VCaP (cell line): ENCODE data around the gene GKN1.

ENCODE experiments used
- H3K27ac ChIP-seq: fragments of 450-650 bp; 2 replicates; pipeline ENCODE4 v1.5.1; 2017
- TF ChIP-seq, protein P1 (sequence below): fragments of 450-650 bp; conservative IDR thresholded peaks from 2 replicates; pipeline ENCODE4 v1.5.1; 2017; ENCODE audit warnings: mild to moderate bottlenecking, moderate library complexity

Gene GKN1

DNA sequence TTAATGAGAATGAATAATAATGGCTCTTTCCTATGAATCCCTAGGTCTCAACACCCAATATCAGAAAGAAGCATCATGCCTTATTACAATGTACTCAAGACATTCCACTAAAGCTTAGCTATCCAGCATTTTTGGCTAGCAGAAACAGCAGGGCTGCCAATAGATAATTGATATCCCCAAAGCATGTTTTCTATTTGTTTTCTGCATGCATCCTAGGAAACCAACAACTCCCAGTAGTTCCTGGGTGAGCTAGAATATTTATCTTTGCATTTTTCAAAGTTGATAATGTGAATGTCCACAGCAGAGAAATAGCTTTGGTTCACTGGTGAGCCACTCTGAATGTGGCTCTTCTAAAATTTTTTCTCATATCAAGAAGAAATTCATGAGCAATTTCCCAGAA lies 32.7 kb downstream of the GKN1 start:
- TF ChIP-seq, protein P1, sequence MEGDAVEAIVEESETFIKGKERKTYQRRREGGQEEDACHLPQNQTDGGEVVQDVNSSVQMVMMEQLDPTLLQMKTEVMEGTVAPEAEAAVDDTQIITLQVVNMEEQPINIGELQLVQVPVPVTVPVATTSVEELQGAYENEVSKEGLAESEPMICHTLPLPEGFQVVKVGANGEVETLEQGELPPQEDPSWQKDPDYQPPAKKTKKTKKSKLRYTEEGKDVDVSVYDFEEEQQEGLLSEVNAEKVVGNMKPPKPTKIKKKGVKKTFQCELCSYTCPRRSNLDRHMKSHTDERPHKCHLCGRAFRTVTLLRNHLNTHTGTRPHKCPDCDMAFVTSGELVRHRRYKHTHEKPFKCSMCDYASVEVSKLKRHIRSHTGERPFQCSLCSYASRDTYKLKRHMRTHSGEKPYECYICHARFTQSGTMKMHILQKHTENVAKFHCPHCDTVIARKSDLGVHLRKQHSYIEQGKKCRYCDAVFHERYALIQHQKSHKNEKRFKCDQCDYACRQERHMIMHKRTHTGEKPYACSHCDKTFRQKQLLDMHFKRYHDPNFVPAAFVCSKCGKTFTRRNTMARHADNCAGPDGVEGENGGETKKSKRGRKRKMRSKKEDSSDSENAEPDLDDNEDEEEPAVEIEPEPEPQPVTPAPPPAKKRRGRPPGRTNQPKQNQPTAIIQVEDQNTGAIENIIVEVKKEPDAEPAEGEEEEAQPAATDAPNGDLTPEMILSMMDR, result no peak
- H3K27ac ChIP-seq, result peak overlapping the region; percentile 13; the same call in 1 of the 2 replicates

DNA sequence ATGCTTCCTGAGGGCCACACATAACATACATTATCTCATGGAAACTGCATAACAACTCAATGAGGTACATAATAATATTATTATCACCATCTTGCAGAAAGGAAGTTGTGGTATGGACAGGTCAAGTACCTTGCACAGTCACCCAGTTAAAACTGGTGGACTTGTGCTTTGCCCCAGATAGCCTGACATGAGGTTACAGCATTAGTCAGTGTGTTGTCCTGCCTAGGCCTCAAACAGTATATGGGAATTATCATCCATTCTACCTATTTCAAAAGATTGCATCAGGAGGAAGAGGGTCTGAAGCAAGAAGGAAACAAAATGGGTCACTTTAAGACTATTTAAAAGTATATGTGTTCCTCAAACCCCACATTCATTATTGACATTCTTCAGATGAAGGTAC lies 33.2 kb downstream of the GKN1 start:
- TF ChIP-seq, protein P1, result no peak

DNA sequence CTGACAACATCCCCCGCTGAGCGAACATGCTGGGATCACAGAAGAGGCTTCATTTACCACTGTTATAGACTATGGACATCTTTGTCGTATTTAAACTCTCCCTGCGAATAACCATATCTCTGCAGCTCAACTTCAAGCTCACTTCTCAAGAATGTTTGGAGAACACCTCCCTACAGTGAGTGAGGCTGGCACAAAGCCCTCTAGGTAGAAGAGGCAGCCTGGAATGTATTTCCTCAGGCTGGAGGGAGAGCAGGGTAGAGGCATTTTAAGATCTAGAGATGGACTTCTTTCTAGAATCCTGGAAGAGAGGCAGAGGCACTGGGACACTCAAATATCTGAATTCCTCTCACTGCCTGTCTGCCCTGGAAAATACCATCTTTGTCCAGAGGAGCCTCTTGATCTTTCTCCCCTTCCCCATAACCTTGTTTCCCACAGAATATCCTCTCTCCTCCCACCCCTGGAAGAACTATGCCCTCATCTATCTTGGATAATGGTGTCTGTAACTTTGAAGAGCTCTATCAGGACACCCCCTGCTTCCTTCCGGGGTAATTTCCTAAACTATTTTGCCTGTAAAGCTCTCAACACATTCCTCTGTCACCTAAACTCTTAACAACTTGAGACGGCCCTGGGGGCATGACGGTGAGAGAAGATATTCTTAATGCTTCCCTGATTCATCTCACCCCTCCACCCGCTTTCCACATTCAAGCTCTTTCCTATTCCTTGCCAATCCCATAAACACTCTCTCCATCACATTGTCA lies 36.2 kb downstream of the GKN1 start:
- H3K27ac ChIP-seq, result no peak overlapping the region
- TF ChIP-seq, protein P1, result no peak

More for the DNA sequence above, 33.2 kb downstream of the GKN1 start:
- H3K27ac ChIP-seq, result peak overlapping the region; percentile 13; the same call in 1 of the 2 replicates

DNA sequence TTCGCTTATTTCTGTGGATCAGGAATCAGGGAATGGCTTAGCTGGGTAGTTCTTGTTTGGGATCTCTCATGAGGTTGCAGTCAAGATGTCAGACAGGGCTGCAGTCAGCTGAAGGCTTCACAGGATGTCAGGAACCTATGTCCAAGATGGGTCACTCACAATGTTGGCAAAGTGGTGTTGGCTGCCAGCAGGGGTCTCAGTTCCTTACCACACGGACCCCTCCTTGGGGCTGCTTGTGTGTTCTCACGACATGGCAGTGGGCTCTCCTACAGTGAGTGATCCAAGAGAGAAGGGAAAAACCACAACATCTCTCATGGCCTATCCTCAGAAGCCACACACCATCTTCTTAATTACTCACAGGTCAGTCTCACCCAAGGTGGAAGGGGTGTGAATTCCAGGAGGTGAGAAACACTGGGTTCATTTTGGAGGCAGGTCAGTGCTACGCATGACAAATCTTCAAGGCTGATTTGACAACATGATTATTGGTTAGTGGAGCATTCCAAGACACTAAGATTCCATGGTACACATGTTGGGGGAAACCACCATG lies 37.2 kb downstream of the GKN1 start:
- H3K27ac ChIP-seq, result no peak overlapping the region
- TF ChIP-seq, protein P1, result no peak

DNA sequence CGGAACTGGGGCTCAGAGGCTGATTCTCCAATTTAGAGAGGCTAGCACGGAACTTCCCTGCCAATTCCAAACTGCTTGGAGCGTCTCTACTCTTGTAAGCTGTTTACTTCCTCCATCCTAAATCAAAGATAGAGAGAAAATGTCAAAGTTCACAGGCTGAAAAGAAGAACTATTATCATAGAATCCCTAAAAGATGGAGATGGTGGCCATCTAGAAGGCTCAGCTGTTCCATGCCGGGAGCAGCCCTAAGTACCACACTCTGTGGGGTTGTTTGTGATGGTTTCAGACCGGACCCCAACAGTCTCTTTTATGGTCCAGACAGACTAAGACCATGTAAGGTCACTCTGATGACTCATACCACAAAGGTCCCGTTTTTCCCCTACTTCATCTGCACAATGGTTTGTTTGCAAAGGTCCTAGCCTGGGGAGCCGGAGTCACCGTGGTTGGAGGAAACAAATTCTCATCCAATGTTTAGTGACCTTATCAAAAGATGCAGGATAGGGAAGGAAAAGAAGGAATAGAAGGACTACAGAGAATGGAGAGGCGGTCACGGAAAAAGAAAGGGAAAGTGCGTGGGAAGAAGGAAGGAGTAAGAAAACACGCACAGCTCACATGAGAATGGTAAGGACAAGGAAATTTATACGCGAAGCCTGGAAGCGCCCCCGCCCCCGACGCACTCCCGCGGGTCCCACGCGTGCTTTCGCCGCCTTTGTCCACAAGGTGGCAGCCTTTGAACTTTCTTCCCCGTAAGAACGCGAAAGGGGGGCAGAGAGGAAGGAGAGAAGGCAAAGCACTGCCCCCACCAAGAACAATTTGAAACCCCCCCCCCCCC lies 38.1 kb downstream of the GKN1 start:
- peak overlapping the region; percentile 78 for H3K27ac ChIP-seq
- TF ChIP-seq, protein P1, result peak; percentile 87

DNA sequence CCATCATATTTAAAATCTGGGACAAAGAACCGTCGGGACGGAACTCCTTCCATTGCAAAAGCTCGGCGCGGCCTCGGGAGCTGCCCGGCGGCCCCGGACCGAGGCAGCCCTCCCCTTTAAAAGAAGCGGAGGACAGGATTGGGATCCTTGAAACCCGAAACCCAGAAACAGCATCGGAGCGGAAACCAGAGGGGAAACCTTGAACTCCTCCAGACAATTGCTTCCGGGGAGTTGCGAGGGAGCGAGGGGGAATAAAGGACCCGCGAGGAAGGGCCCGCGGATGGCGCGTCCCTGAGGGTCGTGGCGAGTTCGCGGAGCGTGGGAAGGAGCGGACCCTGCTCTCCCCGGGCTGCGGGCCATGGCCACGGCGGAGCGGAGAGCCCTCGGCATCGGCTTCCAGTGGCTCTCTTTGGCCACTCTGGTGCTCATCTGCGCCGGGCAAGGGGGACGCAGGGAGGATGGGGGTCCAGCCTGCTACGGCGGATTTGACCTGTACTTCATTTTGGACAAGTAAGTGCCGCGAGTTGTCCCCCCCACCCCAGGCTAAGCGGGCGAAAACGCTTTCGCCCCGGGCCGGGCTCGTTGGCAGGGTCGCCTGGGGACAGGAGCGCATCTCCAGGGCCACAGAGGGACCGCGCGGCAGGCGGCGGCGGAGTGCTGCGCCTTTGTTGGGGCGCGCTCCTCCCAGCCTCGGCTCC lies 38.9 kb downstream of the GKN1 start, which contains the start of gene ANTXR1:
Gene ANTXR1, plus strand, starts transcription at position 38 of the 698 bp plus-strand sequence. Its CDS starts 321 bp downstream, at position 359.
- H3K27ac ChIP-seq, result peak within 1 kb of the TSS; percentile 78

More for the DNA sequence above, 38.9 kb downstream of the GKN1 start, which contains the start of gene ANTXR1:
- TF ChIP-seq, protein P1, result peak; percentile 55
